Activated CD4-positive, alpha-beta memory T cell treated with anti-CD3 and anti-CD28 coated beads, Interleukin-2, amount 10 ng/mL, durations not matched to agents 7 days and 5 days (primary cell): Measurements from ENCODE around the gene LKAAEAR1. TPM values are rescaled to one million over a fixed set of nuclear protein-coding genes. Genes with fewer than 3 reads are reported as not detected.

Source experiments
- CTCF ChIA-PET: fragments of 350-600 bp; sonication (Branson Sonifier 250); formaldehyde crosslinking; loops from one replicate; lab custom pipeline; 2021; ENCODE audit warnings: antibody characterized with exemption, inconsistent platforms; lab: Charles Lee
- POLR2A ChIA-PET: fragments of 350-600 bp; sonication (Branson Sonifier 250); formaldehyde crosslinking; loops from one replicate; lab custom pipeline; 2021; ENCODE audit warnings: antibody characterized with exemption; lab: Charles Lee
- DNase-seq: peaks from one replicate; pipeline ENCODE4 v3.0.0-alpha.2; 2020
- H3K27ac Mint-ChIP-seq: one replicate; pipeline ENCODE4 v1.8.0; 2021; ENCODE audit warnings: mild to moderate bottlenecking, mixed read lengths
- H3K27me3 Mint-ChIP-seq: one replicate; pipeline ENCODE4 v1.8.0; 2021; ENCODE audit warnings: mixed read lengths
- H3K36me3 Mint-ChIP-seq: one replicate; pipeline ENCODE4 v1.8.0; 2021; ENCODE audit warnings: low read depth, mixed read lengths
- H3K4me1 Mint-ChIP-seq: one replicate; pipeline ENCODE4 v1.8.0; 2021; ENCODE audit warnings: mixed read lengths
- H3K4me3 Mint-ChIP-seq: one replicate; pipeline ENCODE4 v1.8.0; 2021; ENCODE audit warnings: mild to moderate bottlenecking, mixed read lengths
- H3K9me3 Mint-ChIP-seq: one replicate; pipeline ENCODE4 v1.8.0; 2021; ENCODE audit warnings: mixed read lengths
- total RNA-seq, 2 experiments: library from RNA; stranded (reverse); gene quantifications; one replicate each; pipeline ENCODE4 v1.2.3, GENCODE V29; 2021

The LKAAEAR1 gene
- total RNA-seq, 2 experiments from 2014 or later = 0.38 TPM; not detected in 1

GRCh38 chr20:64055893-64056638 is 28.1 kb downstream of the LKAAEAR1 start:
- Mint-ChIP-seq H3K4me1 (peaks cover 34% of the 10 kb centered on the region), H3K27ac (no peak overlapping the region), H3K36me3 (no peaks in the 10 kb centered on the region), H3K9me3 (no peaks in the 10 kb centered on the region), H3K4me3 (no peak overlapping the region), H3K27me3 (peaks cover 13% of the 10 kb centered on the region)
- ChIA-PET POLR2A (interaction anchor here (3.0 kb wide), 1 partner anchor 17 kb away, joined by 12 read pairs; no protein-coding TSS in a partner anchor), CTCF (interaction anchor here (1.4 kb wide), 1 partner anchor 270 kb away, joined by 3 read pairs; no protein-coding TSS in a partner anchor)
- no peak for DNase-seq

DNA sequence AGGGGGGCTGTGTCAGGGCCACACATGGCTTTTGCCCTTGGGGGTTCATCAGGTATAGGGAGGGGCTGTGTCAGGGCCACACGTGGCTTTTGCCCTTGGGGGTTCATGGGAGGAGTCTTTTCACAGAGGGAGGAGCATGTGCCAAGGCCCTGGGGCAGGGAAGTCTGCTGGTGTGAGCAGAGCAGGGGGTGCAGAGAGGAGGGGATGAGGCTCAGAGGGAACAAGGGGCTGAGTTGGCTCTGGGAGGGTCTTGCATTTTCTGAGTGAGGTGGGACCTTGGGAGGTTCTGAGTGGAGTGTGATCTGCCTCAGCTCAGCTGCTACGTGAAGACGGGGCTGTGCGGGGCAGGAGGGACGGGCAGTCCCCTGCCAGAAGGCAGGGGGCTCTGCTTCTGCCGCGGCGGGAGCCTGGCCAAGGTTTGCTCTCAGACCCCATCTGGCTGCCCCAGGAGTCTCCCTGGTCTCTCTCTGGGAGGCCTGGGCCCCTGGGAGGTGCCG is 28.8 kb downstream of the LKAAEAR1 start:
- DNase-seq = no peak
- ChIA-PET CTCF (interaction anchor here (1.4 to 2.8 kb wide), 2 partner anchors 17 to 74 kb away, joined by 5 to 11 read pairs; partner anchors contain the start of gene PRPF6), POLR2A (interaction anchor here (1.2 kb wide), 1 partner anchor 17 kb away, joined by 5 read pairs; no protein-coding TSS in a partner anchor)
- Mint-ChIP-seq H3K36me3 (no peaks in the 10 kb centered on the region), H3K9me3 (no peaks in the 10 kb centered on the region), H3K27me3 (peaks cover 19% of the 10 kb centered on the region), H3K4me1 (peaks cover 34% of the 10 kb centered on the region), H3K27ac (peak overlapping the region; percentile 56), H3K4me3 (no peak overlapping the region)

DNA sequence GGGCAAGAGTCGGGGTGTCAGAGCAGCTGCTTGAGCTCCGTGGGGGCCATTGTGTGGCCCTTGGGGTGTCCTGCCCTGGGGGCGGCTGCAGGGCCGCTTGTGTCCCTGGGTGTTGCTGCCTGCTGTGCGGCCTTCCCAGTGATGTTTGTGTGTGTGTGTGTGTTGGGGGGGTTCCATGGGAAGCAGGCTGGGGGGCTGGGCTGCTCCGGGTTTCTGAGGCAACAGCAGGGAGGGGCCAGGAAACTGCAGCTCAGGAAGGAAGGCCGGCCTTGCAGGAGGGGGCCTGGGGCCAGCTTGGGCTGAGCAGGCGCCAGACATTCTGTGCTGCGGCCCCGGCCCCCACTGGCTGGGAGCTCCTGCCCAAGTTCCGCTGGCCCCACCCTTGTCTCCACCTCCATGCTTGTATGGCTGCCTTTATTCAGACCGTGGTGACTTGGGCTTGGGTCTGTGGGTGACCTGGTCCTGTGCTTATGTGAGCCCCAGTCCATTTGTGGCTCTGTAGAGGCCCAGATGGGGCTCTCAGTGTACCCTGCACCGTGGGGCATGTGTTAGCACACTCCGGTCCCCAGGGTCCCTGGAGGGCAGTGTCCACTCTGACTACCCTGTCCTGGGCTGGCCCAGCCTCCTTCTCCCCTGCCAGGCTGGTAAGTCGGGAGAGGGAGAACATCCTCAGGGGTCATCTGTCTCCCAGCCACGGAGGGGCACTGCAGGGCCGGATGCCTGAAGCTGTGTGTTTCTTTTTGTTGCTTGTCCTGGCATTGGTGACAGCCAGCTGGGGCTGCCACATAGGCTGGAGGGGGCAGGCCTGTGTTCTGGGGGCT is 30.1 kb downstream of the LKAAEAR1 start:
- ChIA-PET CTCF (interaction anchor here (0.7 to 2.8 kb wide), 4 partner anchors 9 to 73 kb away, joined by 3 to 11 read pairs (median 4); partner anchors contain the start of genes PRPF6 and TCEA2), POLR2A (interaction anchor here (0.7 to 2.8 kb wide), 7 partner anchors 8 to 74 kb away, joined by 3 to 9 read pairs (median 5); partner anchors contain the start of genes PRPF6 and TCEA2)
- H3K4me3 Mint-ChIP-seq = no peak overlapping the region
- DNase-seq = no peak
- H3K36me3 Mint-ChIP-seq = no peaks in the 10 kb centered on the region
- no peaks in the 10 kb centered on the region for H3K9me3 Mint-ChIP-seq
- peaks cover 25% of the 10 kb centered on the region for H3K27me3 Mint-ChIP-seq
- H3K4me1 Mint-ChIP-seq = peaks cover 30% of the 10 kb centered on the region
- no peak overlapping the region for H3K27ac Mint-ChIP-seq

GRCh38 chr20:64052987-64053840 is 31.0 kb downstream of the LKAAEAR1 start:
- Mint-ChIP-seq H3K27ac (no peak overlapping the region), H3K27me3 (peaks cover 26% of the 10 kb centered on the region), H3K9me3 (no peaks in the 10 kb centered on the region), H3K36me3 (no peaks in the 10 kb centered on the region), H3K4me1 (peaks cover 26% of the 10 kb centered on the region), H3K4me3 (no peak overlapping the region)
- ChIA-PET CTCF (interaction anchor here (2.8 kb wide), 1 partner anchor 14 kb away, joined by 11 read pairs; no protein-coding TSS in a partner anchor), POLR2A (interaction anchor here (1.4 to 2.8 kb wide), 4 partner anchors 9 to 14 kb away, joined by 5 to 9 read pairs (median 6); partner anchors contain the start of gene TCEA2)
- DNase-seq = no peak

- H3K27me3 Mint-ChIP-seq = peaks cover 33% of the 10 kb centered on the region
- DNase-seq = no peak
- H3K4me3 Mint-ChIP-seq = no peak overlapping the region
- H3K4me1 Mint-ChIP-seq = peaks cover 20% of the 10 kb centered on the region
- ChIA-PET CTCF (no interaction called here), POLR2A (interaction anchor here (1.6 to 2.8 kb wide), 2 partner anchors 13 to 14 kb away, joined by 5 to 9 read pairs; no protein-coding TSS in a partner anchor)
- H3K36me3 Mint-ChIP-seq = no peaks in the 10 kb centered on the region
- H3K9me3 Mint-ChIP-seq = no peaks in the 10 kb centered on the region
- no peak overlapping the region for H3K27ac Mint-ChIP-seq
These were observed 31.9 kb downstream of the LKAAEAR1 start for GRCh38 chr20:64052326-64052722.

DNA sequence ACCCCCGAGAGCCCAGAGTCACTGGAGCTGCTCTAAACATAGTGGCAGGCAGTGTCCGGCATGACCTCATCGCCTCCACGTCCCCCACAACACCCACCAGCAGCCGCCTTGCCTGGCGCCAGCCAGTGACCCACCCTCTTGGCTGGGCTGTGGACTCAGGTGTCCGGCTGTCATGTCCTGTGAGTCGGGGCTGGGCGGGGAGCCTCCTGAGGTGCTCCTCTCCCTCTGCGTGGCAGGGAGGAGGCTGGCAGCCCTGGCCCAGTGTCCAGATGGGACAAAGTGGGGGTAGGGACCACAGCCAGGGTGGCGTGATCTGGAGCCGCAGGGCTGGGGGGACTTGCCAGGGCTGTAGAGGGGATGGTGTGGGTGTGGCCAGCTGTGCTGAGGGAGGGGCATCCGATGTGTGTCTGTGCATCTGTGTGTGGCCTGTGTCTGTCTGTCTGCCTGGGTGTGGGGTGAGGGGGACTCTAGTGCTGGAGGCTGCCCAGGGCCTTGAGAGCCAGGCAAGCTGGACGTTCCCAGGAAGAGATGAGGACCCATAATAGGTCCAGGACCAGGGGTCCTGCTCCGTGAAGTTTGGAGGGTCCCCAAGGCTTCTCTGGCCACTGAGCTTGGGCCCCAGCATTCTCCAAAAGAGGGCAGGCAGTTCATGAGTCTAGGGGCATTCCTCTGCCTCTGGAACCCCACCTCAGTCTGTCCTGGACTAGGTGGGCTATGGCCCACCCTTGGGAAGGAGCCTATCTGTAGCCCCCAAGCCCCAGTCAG is 32.5 kb downstream of the LKAAEAR1 start:
- Mint-ChIP-seq H3K27ac (no peak overlapping the region), H3K4me1 (peaks cover 16% of the 10 kb centered on the region), H3K36me3 (no peaks in the 10 kb centered on the region), H3K4me3 (no peak overlapping the region), H3K9me3 (no peaks in the 10 kb centered on the region), H3K27me3 (peaks cover 38% of the 10 kb centered on the region)
- ChIA-PET CTCF (interaction anchor here (1.4 kb wide), 1 partner anchor 26 kb away, joined by 3 read pairs; no protein-coding TSS in a partner anchor), POLR2A (interaction anchor here (2.8 kb wide), 1 partner anchor 12 kb away, joined by 9 read pairs; no protein-coding TSS in a partner anchor)
- DNase-seq = no peak

- H3K27ac Mint-ChIP-seq = no peak overlapping the region
- CTCF ChIA-PET = interaction anchor here (0.8 to 1.4 kb wide), 2 partner anchors 11 to 27 kb away, joined by 3 read pairs; partner anchors contain the start of gene TCEA2
- H3K27me3 Mint-ChIP-seq = peaks cover 44% of the 10 kb centered on the region
- DNase-seq = no peak
- H3K36me3 Mint-ChIP-seq = no peaks in the 10 kb centered on the region
- H3K4me3 Mint-ChIP-seq = no peak overlapping the region
- no peaks in the 10 kb centered on the region for H3K9me3 Mint-ChIP-seq
- POLR2A ChIA-PET = interaction anchor here (0.8 to 2.8 kb wide), 2 partner anchors 12 kb away, joined by 3 to 9 read pairs; no protein-coding TSS in a partner anchor
- H3K4me1 Mint-ChIP-seq = peaks cover 17% of the 10 kb centered on the region
These were observed 33.2 kb downstream of the LKAAEAR1 start for GRCh38 chr20:64051033-64051452.

DNA sequence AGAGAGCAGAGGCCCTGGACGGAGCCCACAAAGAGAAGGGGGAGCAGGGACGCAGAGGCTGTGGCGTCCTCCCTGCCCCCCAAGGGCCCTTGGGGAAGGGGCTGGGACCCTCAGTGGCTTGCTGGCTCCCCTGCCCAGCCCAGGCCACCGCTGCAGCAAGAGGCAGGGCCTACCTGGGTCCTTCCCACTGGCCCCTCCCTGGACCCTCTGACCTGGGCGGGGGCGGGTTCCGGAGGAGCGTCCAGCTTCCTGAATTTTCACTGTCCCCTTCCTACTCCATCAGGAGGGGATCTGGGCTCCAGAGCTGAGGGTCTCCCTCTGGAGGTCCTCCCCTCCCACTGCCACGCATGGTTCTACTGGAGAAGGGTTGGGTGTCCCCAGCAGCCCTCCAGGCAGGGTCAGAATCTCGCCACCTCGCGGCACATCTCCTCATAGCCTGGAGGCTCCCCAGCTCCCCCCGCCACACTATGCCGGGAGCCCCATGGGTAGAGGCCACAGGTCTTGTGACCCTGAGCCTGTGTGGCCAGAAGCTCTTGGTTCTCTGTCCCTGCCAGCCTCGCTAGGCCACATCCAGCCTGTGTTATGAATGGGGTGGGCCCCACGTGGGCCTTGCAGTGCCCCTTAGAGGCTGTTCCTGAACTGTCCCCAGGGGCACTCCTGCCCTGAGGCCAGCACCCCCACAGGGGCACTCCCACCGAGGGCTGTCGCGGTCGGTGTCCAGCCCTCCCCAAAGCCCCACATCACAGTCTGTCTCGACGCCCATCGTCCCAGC is 33.8 kb downstream of the LKAAEAR1 start:
- POLR2A ChIA-PET = interaction anchor here (0.8 to 1.1 kb wide), 2 partner anchors 12 kb away, joined by 3 to 4 read pairs; partner anchors contain the start of gene TCEA2
- H3K27me3 Mint-ChIP-seq = peaks cover 48% of the 10 kb centered on the region
- no peaks in the 10 kb centered on the region for H3K9me3 Mint-ChIP-seq
- no peak overlapping the region for H3K27ac Mint-ChIP-seq
- peaks cover 16% of the 10 kb centered on the region for H3K4me1 Mint-ChIP-seq
- no peak for DNase-seq
- no peak overlapping the region for H3K4me3 Mint-ChIP-seq
- H3K36me3 Mint-ChIP-seq = no peaks in the 10 kb centered on the region
- CTCF ChIA-PET = interaction anchor here (0.8 to 1.4 kb wide), 3 partner anchors 12 to 70 kb away, joined by 3 to 4 read pairs (median 3); partner anchors contain the start of gene TCEA2

GRCh38 chr20:64049878-64050260 is 34.3 kb downstream of the LKAAEAR1 start:
- CTCF ChIA-PET = interaction anchor here (1.1 to 1.8 kb wide), 3 partner anchors 11 to 71 kb away, joined by 3 to 6 read pairs (median 4); no protein-coding TSS in a partner anchor
- POLR2A ChIA-PET = interaction anchor here (1.1 kb wide), 1 partner anchor 13 kb away, joined by 4 read pairs; the partner anchor contains the start of gene TCEA2
- no peak overlapping the region for H3K4me3 Mint-ChIP-seq

More at GRCh38 chr20:64049878-64050260, 34.3 kb downstream of the LKAAEAR1 start:
- Mint-ChIP-seq H3K4me1 (peaks cover 11% of the 10 kb centered on the region), H3K27me3 (peaks cover 50% of the 10 kb centered on the region), H3K9me3 (no peaks in the 10 kb centered on the region), H3K27ac (no peak overlapping the region), H3K36me3 (no peaks in the 10 kb centered on the region)
- no peak for DNase-seq
